ENCODE results near the gene AIG1.
A peak's percentile ranks its signal among the peaks of the same experiment; 100 is the strongest.
"Not testable (repeated sequence)": the region's sequence is repeated elsewhere in the genome, so short reads cannot be mapped to it uniquely, and the experiment has no call there.

Gene AIG1, protein sequence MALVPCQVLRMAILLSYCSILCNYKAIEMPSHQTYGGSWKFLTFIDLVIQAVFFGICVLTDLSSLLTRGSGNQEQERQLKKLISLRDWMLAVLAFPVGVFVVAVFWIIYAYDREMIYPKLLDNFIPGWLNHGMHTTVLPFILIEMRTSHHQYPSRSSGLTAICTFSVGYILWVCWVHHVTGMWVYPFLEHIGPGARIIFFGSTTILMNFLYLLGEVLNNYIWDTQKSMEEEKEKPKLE

GRCh38 chr6:143060806-143061596, at the start of gene AIG1:
TSS of gene AIG1 (plus strand) at chr6:143060889. CDS start at chr6:143060926, 37 bp downstream.
- DNase-seq, result peak; percentile 59

DNA sequence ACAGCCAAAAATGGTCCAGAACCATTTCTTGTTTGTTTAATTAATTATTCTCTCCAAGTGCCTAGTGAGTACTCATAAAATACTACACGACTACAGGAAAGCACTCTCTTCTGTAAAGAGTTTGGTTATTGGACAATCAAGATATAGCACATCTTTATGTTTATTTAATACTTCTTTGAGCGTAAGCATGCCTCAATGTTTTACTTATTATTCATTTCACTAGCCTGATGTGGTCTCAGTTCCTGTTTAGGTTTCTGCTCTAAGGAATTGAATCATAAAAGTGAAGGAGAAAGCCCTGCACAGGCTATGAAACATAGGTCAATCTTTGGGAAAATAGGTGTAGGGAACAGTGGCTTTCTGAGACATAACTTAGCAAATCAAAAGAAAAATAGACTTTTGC, 45.9 kb upstream of the AIG1 start:
- no peak for DNase-seq

DNA sequence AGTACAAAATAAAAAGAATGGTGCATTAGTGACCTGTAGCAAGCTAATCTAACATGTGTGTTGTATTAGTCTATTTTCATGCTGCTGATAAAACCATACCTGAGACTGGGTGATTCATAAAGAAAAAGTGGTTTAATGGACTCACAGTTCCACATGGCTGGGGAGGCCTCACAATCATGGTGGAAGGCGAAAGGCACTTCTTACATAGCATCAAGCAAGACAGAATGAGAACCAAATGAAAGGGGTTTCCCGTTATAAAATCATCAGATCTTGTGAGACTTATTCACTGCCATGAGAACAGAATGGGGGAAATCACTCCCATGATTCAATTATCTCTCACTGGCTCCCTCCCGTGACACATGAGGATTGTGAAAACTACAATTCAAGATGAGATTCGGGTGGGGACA, 45.4 kb upstream of the AIG1 start:
- peak; percentile 13 for DNase-seq

DNA sequence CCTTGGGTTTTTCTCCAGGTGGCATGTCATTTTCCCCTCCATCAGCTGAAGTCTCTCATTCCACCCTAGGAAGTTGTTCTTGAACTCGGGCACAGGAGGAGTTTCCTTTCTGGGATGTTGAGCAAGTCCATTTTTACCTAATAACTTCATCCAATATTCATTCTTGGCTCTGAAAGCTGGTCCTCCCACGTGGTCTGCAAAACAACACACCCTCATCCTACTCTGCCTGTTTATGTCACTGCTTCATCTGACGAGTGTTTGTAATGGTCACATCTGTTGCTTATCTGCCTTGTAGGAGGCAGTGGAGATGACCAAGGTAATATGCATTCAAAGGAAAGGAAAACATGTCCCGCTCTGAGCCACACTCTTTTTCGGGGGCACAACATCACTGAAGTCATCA, 41.7 kb upstream of the AIG1 start:
- no peak for DNase-seq

GRCh38 chr6:143020862-143021261, 39.8 kb upstream of the AIG1 start:
- not testable (repeated sequence) for DNase-seq

GRCh38 chr6:143021543-143021942, 39.1 kb upstream of the AIG1 start:
- no peak for DNase-seq

GRCh38 chr6:143022587-143022986, 38.1 kb upstream of the AIG1 start:
- no peak for DNase-seq

DNA sequence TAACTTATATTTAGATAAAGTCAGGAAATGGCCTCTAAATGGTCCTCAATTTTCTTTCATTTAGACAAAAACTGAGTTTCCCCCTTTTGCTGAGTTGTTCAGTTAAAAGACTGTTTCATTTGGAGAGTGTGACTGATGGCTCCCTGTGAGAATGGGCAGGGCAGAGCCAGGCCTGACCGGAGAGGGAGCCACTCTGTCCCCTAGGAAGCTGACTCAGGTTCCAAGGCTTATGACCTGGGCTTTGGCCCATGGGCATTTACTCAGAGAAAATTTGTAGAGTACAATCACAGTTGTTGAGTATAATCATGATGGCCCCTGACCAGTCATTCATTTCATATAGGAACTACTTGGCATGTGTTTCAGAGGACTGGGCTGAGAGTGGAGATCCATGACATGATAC, 37.0 kb upstream of the AIG1 start:
- DNase-seq, result no peak

GRCh38 chr6:143024977-143025376, 35.7 kb upstream of the AIG1 start:
- no peak for DNase-seq

DNA sequence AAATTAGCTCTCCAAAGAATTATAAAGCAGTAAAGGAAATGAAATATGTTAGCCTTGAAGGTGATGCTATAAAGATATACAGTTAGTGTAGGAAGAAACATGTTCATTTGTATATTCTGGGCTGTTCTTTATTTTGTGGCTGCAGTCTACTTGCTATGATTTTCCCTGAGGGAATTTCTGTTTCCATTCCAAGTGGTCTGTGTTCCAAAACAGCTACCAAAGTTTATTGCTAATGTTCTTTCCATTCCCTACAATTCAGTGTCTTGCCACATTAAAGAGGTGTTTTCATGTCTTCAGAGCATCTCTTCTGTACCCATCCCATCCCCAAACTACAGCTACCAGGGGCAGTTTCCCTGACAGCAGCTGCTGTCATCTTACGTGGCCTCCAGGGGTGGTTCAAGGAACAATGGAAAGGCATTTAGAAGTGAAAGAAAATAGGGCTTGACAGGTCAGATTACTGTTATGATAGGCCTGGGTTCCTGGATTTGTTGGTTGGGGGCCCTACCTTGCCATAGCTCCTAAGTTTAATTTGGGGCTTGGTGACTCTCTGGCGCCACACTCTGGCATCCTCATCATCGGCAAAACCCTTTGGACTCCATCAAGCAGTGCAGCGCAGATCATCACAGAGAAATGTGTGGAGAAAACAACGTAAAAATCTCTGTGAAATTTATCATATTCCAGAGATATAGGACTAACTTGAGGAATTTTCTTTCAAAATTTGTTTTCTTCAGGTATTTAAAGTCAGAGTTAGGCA, 33.8 kb upstream of the AIG1 start:
- peak; percentile 45 for DNase-seq

- no peak for DNase-seq
Observed at GRCh38 chr6:143034689-143035334, 25.9 kb upstream of the AIG1 start.

DNA sequence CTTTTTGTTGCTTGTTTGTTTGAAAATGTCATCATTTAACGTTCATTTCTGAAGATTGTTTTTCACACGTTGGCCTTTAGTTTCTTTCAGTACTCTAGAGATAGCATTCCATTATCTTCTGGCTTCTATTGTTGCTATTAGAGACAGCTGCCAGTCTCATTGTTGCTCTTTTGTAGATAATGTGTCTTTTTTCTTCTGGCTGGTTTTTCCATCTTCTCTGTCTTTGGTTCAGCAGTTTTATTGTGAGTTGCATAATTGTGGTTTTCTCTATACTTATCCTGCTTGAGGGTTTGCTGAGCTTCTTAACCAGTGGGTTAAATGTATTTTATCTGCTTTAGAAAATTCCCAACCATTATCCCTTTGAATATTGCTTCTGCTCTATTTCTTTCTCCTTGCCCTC, 23.2 kb upstream of the AIG1 start:
- no peak for DNase-seq

DNA sequence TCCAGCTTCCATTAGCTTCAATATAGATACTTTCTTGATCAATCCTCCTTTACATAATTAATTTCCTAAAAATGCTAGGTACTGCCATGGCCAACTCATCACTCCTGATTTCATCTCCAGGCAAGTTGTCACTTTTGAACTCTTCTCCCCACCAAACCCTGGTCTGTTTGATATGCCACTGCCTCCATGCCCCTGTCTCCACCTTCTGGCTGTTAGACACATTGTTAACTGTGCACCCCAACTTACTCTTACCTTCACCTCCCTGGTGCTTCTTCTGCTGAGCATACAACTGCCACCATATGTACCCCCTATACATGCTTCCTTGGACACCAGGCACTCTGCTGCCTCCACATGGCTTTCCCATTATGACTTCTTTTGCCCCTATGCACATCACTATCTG, 21.9 kb upstream of the AIG1 start:
- DNase-seq, result no peak

DNA sequence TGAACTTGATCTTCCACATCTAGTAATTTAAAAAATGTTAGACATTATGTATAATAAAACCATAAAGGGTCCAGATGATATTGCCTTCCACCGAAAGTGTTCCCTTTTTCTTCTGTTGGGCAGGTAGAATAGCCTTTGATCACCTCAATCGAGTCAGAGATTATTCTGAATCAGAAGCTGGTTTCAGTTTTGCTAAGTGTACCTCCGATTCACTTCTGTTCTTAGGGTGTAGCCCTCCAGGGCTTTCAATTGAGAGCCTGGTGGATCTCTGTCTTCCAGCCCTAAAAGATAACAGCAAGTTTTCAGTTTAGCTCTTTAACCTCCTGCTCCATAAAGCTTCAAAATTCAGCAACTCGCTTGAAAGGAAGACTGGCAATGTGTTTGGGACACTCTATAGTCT, 21.1 kb upstream of the AIG1 start:
- DNase-seq, result no peak

DNA sequence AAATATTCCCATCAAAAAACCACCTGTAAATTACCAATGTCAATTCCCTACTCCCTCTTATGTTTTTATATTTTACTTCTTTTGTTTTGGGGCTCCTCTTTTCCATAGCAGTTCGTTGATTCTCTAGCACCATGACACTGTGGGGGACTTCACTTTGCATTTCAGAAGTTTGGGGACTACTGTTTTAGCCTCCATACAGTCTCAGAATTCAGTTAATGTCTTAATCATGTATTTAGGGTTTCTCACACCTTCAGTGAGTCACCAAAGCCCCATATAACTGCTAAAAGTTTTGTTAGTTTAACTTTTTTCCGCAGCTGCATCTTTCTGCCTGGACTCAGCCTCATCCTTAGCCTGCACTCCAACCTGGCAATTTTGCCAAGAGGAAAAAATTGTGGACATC, 20.7 kb upstream of the AIG1 start:
- no peak for DNase-seq

DNA sequence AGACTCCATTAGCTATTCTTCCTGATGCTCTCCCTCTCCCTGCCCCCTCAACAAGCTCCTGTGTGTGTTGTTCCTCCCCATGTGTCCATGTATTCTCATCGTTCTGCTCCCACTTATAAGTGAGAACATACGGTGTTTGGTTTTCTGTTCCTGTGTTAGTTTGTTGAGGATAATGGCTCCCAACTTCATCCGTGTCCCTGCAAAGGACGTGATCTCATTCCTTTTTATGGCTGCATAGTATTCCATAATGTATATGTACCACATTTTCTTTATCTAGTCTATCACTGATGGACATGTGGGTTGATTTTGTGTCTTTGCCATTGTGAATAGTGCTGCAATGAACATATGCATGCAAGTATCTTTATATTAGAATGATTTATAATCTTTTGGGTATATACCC, 16.3 kb upstream of the AIG1 start:
- not testable (repeated sequence) for DNase-seq

DNA sequence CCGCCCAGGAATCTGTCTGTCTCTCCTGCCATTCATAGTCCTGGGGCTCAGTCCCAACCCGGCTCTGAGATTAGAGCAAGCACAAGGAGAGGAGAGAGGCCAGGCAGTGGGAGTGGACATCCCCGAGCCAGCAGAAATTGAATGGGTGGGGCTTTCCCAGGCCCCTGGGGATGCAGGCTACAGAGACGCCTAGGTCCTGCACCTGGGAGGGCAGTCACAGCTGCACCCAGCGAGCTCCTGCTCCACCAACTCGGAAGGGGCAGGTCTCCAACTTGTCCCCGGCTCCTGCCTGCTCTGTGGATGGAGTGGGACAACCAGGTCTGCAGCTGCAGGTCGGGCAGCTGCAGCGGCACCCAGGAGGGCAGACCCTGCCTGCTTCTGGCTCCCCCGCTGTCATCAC, 11.1 kb upstream of the AIG1 start:
- no peak for DNase-seq

DNA sequence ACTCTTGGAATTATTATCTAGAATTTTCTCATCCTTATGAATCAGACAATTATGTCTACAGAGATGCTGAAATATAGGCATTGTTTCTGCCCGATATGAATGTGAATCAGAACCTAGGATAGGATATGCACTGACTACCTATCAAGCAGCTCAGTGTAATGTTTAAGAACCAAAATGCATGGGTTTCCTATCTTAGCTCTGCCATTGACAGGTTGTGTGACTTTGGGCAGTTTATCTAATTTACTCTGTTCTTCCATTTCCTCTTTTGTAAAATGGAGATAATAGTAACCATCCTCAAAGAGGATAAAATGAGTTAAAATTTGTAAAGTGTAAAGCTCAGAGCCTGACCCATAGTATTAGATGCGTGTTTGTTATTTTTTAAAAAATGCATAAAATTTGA, 10.2 kb upstream of the AIG1 start:
- no peak for DNase-seq

DNA sequence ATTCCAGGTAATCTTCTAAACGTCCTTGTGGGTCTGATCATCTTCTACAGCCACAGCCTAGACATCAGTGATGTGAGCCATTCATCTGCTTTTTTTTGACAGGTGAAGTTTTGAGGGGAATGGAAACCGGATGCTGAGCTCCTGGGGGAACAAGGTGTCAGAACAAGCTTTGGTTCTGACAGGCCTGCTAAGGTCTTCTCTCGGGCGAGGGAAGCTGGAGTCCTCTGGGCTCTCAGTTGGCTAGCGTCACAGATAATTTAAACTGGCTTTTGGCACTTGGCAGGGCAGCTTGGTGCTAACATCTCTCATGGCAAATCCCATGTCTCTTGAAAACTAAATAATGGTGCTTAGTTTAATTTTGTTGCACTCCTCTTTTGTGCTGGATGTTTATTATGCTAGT, 8.4 kb upstream of the AIG1 start:
- DNase-seq, result no peak

DNA sequence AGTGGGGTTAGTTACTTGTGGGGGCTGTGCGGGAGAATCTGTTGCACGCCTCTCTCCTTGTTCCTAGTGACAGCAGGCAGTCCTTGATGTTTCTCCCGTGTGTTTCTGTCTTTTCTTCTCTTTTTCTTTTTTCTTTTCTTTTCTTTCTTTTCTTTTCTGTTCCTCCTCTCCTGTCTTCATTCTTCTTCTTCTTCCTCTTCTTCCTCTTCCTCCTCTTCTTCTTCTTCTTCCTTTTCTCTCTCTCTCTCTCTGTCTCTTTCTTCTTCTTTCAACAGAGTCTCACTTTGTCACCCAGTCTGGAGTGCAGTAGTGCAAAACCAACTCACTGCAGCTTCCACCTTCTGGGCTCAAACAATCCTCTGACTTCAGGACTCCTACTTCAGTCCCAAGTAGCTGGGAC, 6.8 kb upstream of the AIG1 start:
- DNase-seq, result no peak

- no peak for DNase-seq
Observed at GRCh38 chr6:143054329-143054728, 6.4 kb upstream of the AIG1 start.

DNA sequence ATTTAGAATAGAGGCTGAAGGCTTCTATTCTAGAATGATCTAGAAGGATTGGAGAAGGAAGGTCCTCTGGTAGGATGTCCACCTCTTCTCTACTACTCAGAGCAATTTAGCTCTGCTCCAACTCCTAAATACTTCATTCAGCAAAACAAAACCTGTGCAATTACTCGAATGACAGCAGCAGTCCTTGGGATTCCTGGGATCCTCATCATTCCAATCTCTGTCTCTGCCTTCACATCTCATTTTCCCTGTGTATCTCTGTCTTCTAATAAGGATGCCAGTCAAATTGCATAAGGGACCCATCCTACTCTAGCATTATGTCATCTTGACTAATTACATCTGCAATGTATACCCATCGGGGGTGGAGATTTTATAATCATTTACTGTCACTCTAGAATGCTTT, 5.5 kb upstream of the AIG1 start:
- DNase-seq, result no peak

GRCh38 chr6:143055891-143056290, 4.8 kb upstream of the AIG1 start:
- no peak for DNase-seq

DNA sequence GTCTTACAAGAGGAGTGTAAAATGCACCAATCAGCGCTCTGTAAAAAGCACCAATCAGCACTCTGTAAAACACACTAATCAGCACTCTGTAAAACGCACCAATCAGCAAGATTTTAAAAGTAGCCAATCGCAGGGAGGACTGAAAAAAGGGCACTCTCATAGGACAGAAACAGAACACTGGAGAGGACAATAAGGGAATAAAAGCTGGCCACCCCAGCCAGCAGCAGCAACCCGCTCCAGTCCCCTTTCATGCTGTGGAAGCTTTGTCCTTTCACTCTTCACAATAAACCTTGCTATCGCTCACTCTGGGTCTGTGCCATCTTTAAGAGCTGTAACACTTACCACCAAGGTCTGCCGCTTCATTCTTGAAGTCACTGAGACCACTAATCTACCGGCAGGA, 1.7 kb upstream of the AIG1 start:
- DNase-seq, result no peak
